Measurements from ENCODE around the gene MERTK.

The MERTK gene

GRCh38 chr2:111945444-111946293 is 47.3 kb downstream of the MERTK start:
- H3K36me3 ChIP-seq (ENCODE audit: control insufficient read depth, insufficient read depth, low read length) = no peaks in the 10 kb centered on the region
- no peak overlapping the region for H3K4me3 ChIP-seq (ENCODE audit: insufficient read depth, low read depth, low read length)
- H3K9me3 ChIP-seq (ENCODE audit: control insufficient read depth, low read length) = no peaks in the 10 kb centered on the region
- no peaks in the 10 kb centered on the region for H3K4me1 ChIP-seq (ENCODE audit: control insufficient read depth, insufficient read depth, low read length)
- WGBS, 2 experiments = 86 to 91% methylated on average over 2 of the region's 2 CpGs
- no peaks in the 10 kb centered on the region for H3K27me3 ChIP-seq (ENCODE audit: control insufficient read depth, insufficient read depth, low read length, poor library complexity, severe bottlenecking)
- no peak overlapping the region for H3K27ac ChIP-seq (ENCODE audit: insufficient read depth, low read depth, low read length, poor library complexity, severe bottlenecking)

- no peaks in the 10 kb centered on the region for H3K36me3 ChIP-seq (ENCODE audit: control insufficient read depth, insufficient read depth, low read length)
- H3K27me3 ChIP-seq (ENCODE audit: control insufficient read depth, insufficient read depth, low read length, poor library complexity, severe bottlenecking) = no peaks in the 10 kb centered on the region
- WGBS, 2 experiments = 86% methylated on average over 9 of the region's 9 CpGs
- H3K9me3 ChIP-seq (ENCODE audit: control insufficient read depth, low read length) = no peaks in the 10 kb centered on the region
- no peak overlapping the region for H3K27ac ChIP-seq (ENCODE audit: insufficient read depth, low read depth, low read length, poor library complexity, severe bottlenecking)
- H3K4me1 ChIP-seq (ENCODE audit: control insufficient read depth, insufficient read depth, low read length) = no peaks in the 10 kb centered on the region
- H3K4me3 ChIP-seq (ENCODE audit: insufficient read depth, low read depth, low read length) = no peak overlapping the region
Measured at GRCh38 chr2:111946294-111947114, 48.1 kb downstream of the MERTK start.

- Histone ChIP-seq H3K4me3 (ENCODE audit: insufficient read depth, low read depth, low read length) (no peak overlapping the region), H3K27ac (ENCODE audit: insufficient read depth, low read depth, low read length, poor library complexity, severe bottlenecking) (no peak overlapping the region), H3K36me3 (ENCODE audit: control insufficient read depth, insufficient read depth, low read length) (no peaks in the 10 kb centered on the region), H3K27me3 (ENCODE audit: control insufficient read depth, insufficient read depth, low read length, poor library complexity, severe bottlenecking) (no peaks in the 10 kb centered on the region), H3K4me1 (ENCODE audit: control insufficient read depth, insufficient read depth, low read length) (no peaks in the 10 kb centered on the region), H3K9me3 (ENCODE audit: control insufficient read depth, low read length) (no peaks in the 10 kb centered on the region)
- WGBS, 2 experiments = 94 to 96% methylated on average over 11 of the region's 11 CpGs
Measured at GRCh38 chr2:111947219-111947618, 48.8 kb downstream of the MERTK start.

- no peaks in the 10 kb centered on the region for H3K36me3 ChIP-seq (ENCODE audit: control insufficient read depth, insufficient read depth, low read length)
- H3K27me3 ChIP-seq (ENCODE audit: control insufficient read depth, insufficient read depth, low read length, poor library complexity, severe bottlenecking) = no peaks in the 10 kb centered on the region
- H3K4me1 ChIP-seq (ENCODE audit: control insufficient read depth, insufficient read depth, low read length) = no peaks in the 10 kb centered on the region
- H3K27ac ChIP-seq (ENCODE audit: insufficient read depth, low read depth, low read length, poor library complexity, severe bottlenecking) = no peak overlapping the region
- H3K4me3 ChIP-seq (ENCODE audit: insufficient read depth, low read depth, low read length) = no peak overlapping the region
- H3K9me3 ChIP-seq (ENCODE audit: control insufficient read depth, low read length) = no peaks in the 10 kb centered on the region
- 87 to 88% methylated on average over 4 of the region's 4 CpGs for WGBS, 2 experiments
Measured at GRCh38 chr2:111948832-111949231, 50.4 kb downstream of the MERTK start.

GRCh38 chr2:111950236-111950635 is 51.8 kb downstream of the MERTK start:
- H3K4me1 ChIP-seq (ENCODE audit: control insufficient read depth, insufficient read depth, low read length) = no peaks in the 10 kb centered on the region
- no peak overlapping the region for H3K27ac ChIP-seq (ENCODE audit: insufficient read depth, low read depth, low read length, poor library complexity, severe bottlenecking)
- H3K27me3 ChIP-seq (ENCODE audit: control insufficient read depth, insufficient read depth, low read length, poor library complexity, severe bottlenecking) = no peaks in the 10 kb centered on the region
- no peak overlapping the region for H3K4me3 ChIP-seq (ENCODE audit: insufficient read depth, low read depth, low read length)
- 95 to 97% methylated on average over 1 of the region's 1 CpG for WGBS, 2 experiments
- no peaks in the 10 kb centered on the region for H3K36me3 ChIP-seq (ENCODE audit: control insufficient read depth, insufficient read depth, low read length)
- no peaks in the 10 kb centered on the region for H3K9me3 ChIP-seq (ENCODE audit: control insufficient read depth, low read length)

GRCh38 chr2:111951486-111951885 is 53.1 kb downstream of the MERTK start:
- Histone ChIP-seq H3K27me3 (ENCODE audit: control insufficient read depth, insufficient read depth, low read length, poor library complexity, severe bottlenecking) (no peaks in the 10 kb centered on the region), H3K9me3 (ENCODE audit: control insufficient read depth, low read length) (no peaks in the 10 kb centered on the region), H3K27ac (ENCODE audit: insufficient read depth, low read depth, low read length, poor library complexity, severe bottlenecking) (no peak overlapping the region), H3K4me1 (ENCODE audit: control insufficient read depth, insufficient read depth, low read length) (no peaks in the 10 kb centered on the region), H3K36me3 (ENCODE audit: control insufficient read depth, insufficient read depth, low read length) (no peaks in the 10 kb centered on the region), H3K4me3 (ENCODE audit: insufficient read depth, low read depth, low read length) (no peak overlapping the region)
- WGBS, 2 experiments = no CpG with 5 or more reads among the region's 2 CpGs

- H3K36me3 ChIP-seq (ENCODE audit: control insufficient read depth, insufficient read depth, low read length) = no peaks in the 10 kb centered on the region
- no peaks in the 10 kb centered on the region for H3K4me1 ChIP-seq (ENCODE audit: control insufficient read depth, insufficient read depth, low read length)
- WGBS, 2 experiments = 96 to 99% methylated on average over 5 to 6 of the region's 6 CpGs
- H3K27ac ChIP-seq (ENCODE audit: insufficient read depth, low read depth, low read length, poor library complexity, severe bottlenecking) = no peak overlapping the region
- no peaks in the 10 kb centered on the region for H3K9me3 ChIP-seq (ENCODE audit: control insufficient read depth, low read length)
- no peaks in the 10 kb centered on the region for H3K27me3 ChIP-seq (ENCODE audit: control insufficient read depth, insufficient read depth, low read length, poor library complexity, severe bottlenecking)
- H3K4me3 ChIP-seq (ENCODE audit: insufficient read depth, low read depth, low read length) = no peak overlapping the region
Measured at GRCh38 chr2:111952871-111953452, 54.6 kb downstream of the MERTK start.

GRCh38 chr2:111954602-111955332 is 56.4 kb downstream of the MERTK start:
- Histone ChIP-seq H3K4me1 (ENCODE audit: control insufficient read depth, insufficient read depth, low read length) (no peaks in the 10 kb centered on the region), H3K4me3 (ENCODE audit: insufficient read depth, low read depth, low read length) (no peak overlapping the region), H3K36me3 (ENCODE audit: control insufficient read depth, insufficient read depth, low read length) (no peaks in the 10 kb centered on the region), H3K27ac (ENCODE audit: insufficient read depth, low read depth, low read length, poor library complexity, severe bottlenecking) (no peak overlapping the region), H3K9me3 (ENCODE audit: control insufficient read depth, low read length) (no peaks in the 10 kb centered on the region), H3K27me3 (ENCODE audit: control insufficient read depth, insufficient read depth, low read length, poor library complexity, severe bottlenecking) (no peaks in the 10 kb centered on the region)
- 72 to 73% methylated on average over 4 to 5 of the region's 6 CpGs for WGBS, 2 experiments

- no peaks in the 10 kb centered on the region for H3K36me3 ChIP-seq (ENCODE audit: control insufficient read depth, insufficient read depth, low read length)
- no peaks in the 10 kb centered on the region for H3K4me1 ChIP-seq (ENCODE audit: control insufficient read depth, insufficient read depth, low read length)
- H3K27ac ChIP-seq (ENCODE audit: insufficient read depth, low read depth, low read length, poor library complexity, severe bottlenecking) = no peak overlapping the region
- no peak overlapping the region for H3K4me3 ChIP-seq (ENCODE audit: insufficient read depth, low read depth, low read length)
- H3K9me3 ChIP-seq (ENCODE audit: control insufficient read depth, low read length) = no peaks in the 10 kb centered on the region
- WGBS, 2 experiments = 92 to 93% methylated on average over 6 of the region's 6 CpGs
- H3K27me3 ChIP-seq (ENCODE audit: control insufficient read depth, insufficient read depth, low read length, poor library complexity, severe bottlenecking) = no peaks in the 10 kb centered on the region
Measured at GRCh38 chr2:111957872-111958354, 59.5 kb downstream of the MERTK start.

Data from ectodermal cell (in vitro differentiated cells).